HG03565 (cell line): ENCODE results near the gene XCR1.

Experiments
- ATAC-seq: cut with Tn5 transposase; IDR thresholded peaks from one replicate; pipeline ENCODE4 v1.9.1; 2021; ENCODE audit warnings: mild to moderate bottlenecking, moderate library complexity; ENCODE audit not compliant: unreplicated experiment

Gene XCR1

DNA sequence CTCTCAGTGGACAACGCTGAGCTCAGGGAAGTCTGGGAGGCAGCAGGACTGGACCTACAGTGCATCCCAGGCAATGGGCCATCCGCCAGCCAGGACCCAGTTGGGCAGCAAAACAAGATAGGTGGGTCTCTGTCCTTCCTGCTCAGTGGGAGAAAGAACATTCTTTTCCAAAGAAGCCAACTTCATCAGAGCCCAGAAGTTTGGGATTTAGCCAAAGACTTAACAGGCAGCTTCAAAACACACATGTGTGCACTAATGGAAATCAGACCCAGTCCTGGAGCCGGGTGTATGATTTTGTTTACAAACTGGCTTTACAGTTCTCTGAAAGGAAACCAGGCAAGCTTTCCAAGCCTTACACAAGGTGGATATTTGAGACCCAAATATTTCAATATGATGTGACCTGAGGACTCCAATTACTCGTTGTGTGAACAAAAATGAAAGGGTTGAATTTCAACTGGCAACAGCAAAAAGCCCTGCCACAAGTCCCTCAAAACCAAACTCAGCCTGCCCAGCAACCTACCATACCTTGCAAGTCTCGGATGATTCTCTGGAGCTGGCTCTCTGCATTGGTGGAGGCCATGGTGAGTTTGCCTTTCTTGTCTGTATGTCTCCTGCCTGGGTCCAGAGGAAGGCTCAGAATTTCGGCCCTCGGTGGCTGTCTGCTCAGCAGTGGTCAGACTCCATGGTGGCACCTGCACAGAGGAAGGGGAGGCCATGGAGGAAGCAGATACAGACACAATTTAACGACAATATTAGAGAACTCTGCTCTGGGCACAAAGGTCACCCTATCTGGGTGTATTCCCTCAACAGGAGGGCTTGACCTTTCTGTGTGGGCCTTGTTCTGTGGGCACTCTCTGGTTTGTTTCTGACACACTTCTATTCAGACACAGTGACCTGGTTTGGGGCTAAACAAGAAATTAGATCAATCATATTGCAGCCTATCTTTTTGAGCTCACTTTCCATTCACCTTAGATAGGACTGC is 42.7 kb downstream of the XCR1 start:
- no peak for ATAC-seq

DNA sequence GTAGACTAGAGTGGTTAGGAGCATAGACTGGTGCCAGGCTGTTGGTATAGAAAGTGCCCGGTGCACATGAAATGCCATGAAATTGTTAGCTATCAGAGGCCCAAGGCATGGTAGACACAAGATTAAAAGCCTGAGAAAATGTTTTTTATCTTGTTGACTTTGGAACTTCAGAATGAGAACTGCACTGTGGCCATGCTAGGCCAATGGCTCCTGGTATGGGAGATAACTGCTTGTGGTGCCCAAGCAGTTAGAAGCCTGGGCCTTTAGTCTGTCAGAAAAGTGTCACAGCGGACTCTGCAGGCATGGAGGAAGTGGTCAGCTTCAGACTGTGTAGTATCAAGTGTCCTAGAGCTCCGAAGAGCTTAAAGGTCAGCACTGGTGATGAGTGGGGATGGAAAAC is 43.5 kb downstream of the XCR1 start:
- no peak for ATAC-seq

DNA sequence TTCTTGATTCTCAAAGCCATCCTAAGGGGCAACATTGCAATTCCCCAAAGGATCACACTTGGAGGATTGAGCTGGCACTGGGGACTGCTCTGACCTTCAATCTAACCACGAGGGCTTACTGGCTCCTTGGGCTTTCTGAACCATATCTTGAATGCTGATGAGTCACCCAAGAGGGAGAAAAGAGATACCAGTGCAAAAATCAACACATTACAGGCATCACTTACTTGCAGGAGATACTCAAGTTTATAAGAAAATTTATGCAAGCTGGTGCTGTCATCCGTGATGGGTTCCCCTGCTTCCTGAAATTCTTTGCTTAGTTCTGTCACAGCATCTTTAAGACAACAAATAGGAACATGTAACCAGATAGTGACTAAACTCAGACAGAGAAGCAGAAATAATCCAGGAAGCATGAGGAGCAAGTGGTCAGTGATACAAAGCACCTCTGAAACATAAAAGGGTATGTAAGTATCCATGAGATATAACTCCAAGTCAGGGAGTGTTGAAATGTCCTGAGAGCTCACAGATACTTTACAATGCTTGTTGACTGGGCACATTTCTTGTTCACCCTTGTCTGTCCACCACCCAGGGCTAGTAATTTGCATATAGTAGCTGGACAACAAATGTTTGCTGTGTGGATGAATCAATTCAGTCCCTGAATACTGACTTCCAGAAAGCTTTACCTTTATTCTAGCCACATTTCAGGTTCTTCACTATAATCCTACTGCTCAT is 45.8 kb downstream of the XCR1 start:
- no peak for ATAC-seq

DNA sequence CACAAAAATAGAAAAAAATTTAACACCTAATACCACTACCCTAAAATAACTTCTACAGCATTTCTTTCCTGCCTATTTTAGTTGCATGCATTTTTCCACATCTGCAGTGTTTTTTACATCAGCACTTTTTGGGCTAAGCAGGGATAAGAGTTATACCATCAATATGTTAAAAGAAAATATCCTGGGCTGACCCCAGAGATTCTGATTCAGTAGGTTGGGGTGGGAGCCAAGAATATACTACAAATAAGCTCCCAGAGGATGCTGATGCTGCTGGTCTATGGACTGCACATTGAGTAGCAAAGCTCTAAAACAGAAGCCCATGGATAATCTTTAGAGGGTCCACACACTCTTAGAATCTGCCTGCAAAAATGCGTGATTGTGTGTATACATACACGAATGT is 46.5 kb downstream of the XCR1 start:
- no peak for ATAC-seq

DNA sequence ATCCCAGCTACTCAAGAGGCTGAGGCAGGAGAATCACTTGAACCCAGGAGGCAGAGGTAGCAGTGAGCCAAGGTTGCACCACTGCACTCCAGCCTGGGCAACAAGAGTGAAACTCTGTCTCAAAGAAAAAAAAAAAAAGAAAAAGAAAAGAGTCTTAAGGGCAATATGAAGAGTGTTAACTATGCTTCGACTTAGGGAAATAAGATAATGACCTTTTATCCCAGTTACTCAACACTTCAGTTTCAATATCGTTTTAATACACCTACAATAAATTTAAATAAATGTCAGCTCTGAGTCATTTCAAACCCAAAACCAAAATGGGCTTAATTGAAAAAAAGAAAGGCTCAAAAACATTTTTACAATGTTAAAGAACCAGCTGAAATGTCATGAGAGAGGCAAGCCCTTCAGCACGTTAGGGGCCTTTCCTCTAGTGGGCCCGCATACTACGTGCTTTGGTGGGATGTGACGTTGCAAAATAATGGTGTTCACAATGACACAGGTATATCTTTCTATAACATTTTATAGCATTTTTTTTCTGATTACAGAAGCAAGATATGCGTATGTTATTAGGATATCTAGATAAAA is 47.0 kb downstream of the XCR1 start:
- ATAC-seq, result no peak

DNA sequence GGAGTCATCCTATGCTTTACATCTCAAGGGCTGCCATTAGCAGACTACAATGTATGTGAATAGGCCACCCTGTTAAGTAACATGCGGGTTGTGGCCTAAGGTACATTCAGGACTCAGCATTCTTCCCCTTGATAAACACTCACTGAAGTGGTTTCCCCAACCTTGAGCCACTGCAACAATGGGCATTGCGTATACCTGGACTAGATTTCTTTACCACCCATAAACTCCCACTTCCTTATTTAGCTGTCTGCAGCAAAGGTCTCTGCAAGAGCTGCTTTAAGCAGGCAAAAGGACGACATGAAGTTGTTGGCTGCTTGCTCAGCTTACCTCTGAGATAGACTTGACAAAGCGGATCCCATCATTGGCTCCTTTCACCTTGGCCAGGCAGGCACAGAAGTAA is 47.9 kb downstream of the XCR1 start:
- no peak for ATAC-seq

DNA sequence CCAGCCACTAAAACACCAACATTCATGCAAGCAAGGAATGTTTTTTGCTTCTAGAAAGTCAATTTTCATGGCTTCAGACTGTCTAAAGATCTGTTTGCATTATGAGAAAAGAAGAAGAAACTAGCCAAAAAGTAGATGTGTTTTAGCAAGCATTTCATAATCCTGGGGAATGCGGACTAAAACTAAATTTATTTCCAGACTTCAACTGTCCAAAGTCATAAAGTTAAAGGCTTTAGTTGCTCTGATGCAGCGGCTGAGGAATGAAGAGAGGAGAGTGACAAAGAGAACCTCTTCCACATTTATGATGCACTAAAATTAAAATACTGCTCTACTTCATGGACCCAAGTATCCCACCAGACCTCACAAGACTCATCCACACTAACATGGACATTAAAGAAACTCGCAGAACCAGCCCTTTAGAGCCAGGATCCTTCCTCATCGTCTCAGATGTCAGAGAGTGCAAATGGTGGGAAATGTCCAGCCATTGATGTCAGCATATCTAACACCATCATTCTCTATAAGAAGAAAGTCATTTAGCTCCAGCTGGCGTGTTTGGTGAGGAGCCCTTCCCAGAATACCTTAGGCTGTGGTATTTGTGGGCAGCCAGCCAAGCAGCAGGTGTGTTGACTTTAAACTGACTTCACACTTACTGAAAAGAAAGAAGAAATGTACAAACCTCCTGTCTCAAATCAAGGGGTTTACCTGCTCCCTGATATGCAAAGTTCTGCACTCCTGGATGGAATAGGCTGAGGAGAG is 49.1 kb downstream of the XCR1 start:
- ATAC-seq, result no peak

DNA sequence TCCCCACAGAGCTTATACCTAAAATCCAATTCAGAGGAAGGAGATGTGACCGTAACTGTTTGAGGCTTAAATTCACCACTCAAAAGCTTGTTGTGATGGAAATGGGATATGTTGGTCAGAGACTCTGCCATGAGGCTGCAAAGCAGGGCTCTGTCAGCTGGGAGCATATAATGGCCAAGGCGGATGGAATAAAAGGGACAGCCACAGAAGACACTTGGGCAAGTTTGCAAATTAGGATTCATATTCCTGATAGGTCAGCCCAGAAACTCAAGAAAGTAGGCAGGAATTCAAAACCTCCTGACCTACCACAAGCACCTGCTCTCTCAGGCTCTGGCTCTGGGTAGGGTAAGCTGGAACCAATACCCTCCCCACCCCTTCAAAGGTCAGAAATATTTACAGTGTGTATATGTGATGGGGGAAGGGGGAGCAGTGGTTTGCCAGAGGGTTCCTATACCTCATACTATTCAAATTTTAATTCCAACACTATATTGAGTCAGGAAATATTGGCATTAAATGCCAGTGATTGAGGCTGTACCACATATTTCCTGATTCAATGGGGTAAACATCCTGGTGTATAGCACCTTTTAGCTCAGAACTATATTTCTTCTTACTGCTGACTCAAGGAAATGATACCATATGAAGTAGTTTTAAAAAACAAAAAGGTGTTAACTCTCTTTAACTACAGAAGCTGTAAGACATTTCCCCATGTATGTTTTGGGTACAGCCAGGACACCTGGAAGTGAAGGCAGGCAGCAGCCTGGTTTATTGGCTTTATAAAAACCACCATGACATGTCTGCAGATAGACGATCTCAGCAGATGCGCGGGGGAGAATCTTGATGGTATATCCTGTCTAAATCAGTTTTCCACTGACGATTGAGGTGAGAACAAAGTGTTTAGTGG is 50.8 kb downstream of the XCR1 start:
- no peak for ATAC-seq

DNA sequence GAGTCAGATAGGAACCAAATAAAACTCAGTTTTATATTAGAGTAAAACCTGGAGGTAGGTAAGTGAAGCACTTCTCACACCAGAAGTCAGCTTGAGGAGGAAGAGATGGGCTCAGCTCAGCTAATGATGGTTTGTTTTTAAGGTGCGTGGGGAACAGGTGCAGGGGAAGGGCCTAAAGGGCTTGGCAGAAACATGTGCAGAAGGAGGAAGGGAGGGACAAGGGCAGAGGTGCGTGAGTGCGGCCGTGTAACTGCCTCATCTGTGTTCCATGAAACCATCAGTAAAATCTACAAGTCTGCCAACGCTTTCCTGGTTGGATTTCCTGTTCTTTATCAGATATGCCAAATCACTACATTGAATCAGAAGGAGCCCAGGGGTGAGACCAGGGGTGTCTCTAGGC is 51.6 kb downstream of the XCR1 start:
- no peak for ATAC-seq

DNA sequence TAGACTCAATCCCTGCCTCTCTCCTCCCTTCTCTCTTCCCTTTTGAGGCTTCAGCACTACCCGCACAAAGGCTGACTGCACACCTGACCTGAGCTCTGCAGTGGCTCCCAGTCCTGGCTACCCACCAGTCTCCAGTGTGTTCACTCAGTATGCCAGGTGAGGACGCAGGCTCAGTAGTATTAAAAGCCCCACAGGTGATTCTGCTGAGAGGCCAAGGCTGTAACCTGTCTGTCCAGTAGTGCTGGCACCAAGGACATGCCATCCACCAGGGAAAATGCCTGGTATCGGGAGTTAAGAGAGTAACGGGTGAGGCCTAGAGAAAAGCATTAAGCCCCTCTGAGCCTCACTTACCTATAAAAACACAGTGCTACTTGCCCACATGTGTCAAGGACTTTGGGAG is 52.6 kb downstream of the XCR1 start:
- no peak for ATAC-seq

DNA sequence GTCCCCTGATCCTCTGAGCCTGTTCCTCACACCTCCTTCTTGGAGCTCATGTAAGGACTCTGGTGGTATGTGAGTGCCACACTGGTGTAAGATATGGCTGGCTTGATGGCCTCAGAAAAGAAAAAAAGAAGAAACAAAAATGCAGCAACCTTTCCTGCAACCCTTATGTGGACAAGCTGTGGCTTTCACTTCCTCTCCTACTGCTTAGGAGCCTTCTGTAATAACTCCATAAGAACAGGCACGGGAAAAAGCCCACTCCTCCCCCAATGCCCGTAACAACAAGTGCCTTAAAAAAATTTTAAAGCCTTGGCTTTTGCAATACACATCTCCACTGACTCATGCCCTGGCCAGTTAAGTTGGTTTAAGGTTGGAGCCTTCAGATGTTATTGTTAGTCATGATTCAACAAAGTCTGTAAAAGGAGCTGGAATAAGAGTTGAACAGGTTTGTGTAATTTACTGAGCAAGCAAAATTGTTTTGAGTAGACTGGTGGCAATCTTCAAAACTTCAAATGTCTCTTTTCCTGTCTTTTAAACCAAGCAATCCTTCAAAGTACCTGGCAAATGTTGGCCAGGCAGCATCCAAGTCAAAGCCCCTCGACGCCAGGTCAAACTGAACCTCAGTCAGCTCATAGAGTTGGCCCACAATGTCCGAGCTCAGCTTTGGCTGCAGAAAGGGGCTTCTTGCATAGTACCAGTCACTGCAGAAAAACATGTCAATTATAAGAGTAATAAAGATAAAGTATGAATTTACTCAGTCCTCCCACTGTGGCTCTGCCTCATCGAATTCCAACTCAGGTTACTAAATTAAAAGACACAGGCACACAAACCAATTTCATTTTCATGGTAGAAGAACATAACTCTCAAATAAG is 54.5 kb downstream of the XCR1 start:
- ATAC-seq, result no peak

DNA sequence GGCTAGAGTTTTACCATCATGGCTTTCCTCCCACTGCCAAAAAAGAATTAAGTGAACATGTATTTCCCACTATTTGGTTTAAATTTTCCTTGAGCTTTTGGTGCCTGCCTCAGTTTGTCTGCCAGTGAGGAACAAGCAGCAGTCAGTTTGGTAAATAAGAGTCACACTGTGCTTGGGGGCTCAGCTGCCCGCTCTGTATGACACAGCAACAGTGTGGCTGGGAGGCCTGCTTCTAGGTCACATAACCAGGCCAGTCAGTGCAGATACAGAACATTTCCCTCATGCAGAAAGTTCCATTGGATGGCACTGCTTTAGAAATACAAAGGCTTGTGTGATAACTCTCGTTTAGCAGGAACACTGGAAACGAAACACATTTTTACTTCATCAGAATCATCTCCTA is 57.3 kb downstream of the XCR1 start:
- no peak for ATAC-seq

DNA sequence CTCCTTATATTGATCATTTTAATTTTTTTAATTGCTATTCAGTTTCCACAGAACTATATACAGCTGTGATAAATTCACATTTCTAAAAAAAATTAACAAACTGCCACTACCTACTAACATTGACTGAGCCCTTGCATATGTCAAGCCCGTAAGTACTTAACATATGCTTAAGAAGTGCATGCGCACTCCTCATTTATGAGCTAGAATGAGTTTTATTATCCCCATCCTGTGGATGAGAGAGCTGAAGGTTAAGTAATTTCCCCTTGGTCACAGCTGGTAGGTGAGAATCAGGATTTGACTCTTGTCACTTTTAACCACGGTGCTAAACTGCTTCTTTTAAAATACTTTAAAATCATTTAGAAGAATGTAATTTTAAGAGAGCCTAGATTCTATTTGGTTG is 58.2 kb downstream of the XCR1 start:
- no peak for ATAC-seq

DNA sequence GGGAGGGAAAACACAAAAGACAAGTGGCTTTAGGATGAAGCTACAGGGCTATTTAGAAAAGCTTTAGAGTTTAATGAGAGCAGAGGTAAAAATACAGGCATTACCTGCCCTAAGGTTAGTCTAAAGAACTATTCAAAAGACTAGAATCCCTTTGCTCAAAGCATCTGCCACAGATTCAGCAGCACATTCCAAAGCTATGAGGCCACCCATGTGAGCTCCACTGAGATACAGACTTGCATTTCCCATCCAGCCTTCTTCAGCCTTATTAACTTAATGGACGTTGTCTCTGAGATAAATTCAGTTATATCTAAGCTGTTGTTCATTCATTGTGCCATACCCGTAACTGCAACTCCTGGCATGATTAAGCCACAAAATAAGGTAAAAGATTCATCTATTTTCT is 58.6 kb downstream of the XCR1 start:
- no peak for ATAC-seq

DNA sequence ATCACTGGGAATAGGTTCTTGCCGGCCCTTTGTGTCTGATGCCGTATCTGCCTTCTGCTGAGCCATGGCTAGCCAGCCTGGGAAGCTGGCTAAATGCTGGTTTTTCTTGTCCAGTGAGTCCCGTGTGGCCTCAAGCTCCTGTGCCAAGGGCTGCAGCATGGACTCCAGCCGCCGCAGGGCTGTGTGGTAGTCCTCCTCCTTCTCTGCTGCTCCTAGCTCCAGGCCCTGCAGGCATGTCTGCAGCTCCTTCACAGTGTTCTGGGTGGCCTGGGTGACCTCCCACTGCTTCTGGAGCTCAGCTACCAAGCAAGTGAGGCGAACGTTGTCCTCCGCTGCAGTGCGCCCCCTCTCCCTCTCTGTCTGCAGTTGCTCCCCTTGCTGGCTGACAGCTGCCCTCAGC is 59.1 kb downstream of the XCR1 start:
- no peak for ATAC-seq

DNA sequence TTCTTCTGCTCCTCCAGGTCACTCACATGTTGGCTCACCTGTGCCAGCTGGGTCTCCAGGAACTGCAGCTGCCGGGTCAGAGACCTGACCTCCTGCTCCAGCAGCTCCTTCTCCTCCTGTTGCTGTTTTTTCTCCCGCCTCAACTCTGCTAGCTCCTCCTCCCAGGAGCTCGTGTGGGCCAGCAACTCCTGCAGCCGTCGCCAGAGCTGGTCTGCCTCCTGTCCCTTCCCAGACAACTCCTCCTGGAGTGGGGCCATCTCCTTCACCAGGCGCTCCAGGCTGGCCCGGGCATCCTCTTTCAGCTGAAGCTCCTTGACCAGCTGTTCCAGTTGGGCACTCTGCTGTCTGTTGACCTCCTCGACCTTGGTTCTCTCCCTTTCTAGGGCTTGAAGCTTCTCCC is 59.6 kb downstream of the XCR1 start:
- ATAC-seq, result no peak
